GOT3 (cell line): ENCODE measurements around the gene BRICD5.

Experiments
- DNase-seq: peaks from one replicate; lab custom pipeline; 2025; ENCODE audit warnings: mixed read lengths; lab: John Stamatoyannopoulos, UW

BRICD5 gene

GRCh38 chr16:2180962-2181923 is 29.4 kb downstream of the BRICD5 start:
- DNase-seq: no peak

GRCh38 chr16:2180461-2180860 is 30.2 kb downstream of the BRICD5 start:
- DNase-seq: no peak

- DNase-seq: no peak
Observed at GRCh38 chr16:2179576-2179975, 31.1 kb downstream of the BRICD5 start.

- DNase-seq: no peak
Observed at GRCh38 chr16:2179107-2179501, 31.6 kb downstream of the BRICD5 start.

- no peak for DNase-seq
Observed at GRCh38 chr16:2178321-2179106, 32.1 kb downstream of the BRICD5 start.

GRCh38 chr16:2177561-2177960 is 33.1 kb downstream of the BRICD5 start:
- no peak for DNase-seq

- no peak for DNase-seq
Observed at GRCh38 chr16:2177101-2177500, 33.6 kb downstream of the BRICD5 start.

- no peak for DNase-seq
Observed at GRCh38 chr16:2176047-2176446, 34.6 kb downstream of the BRICD5 start.

GRCh38 chr16:2175454-2175853 is 35.2 kb downstream of the BRICD5 start:
- DNase-seq: no peak

- no peak for DNase-seq
Observed at GRCh38 chr16:2174396-2175131, 36.1 kb downstream of the BRICD5 start.

GRCh38 chr16:2173916-2174315 is 36.7 kb downstream of the BRICD5 start:
- no peak for DNase-seq

- no peak for DNase-seq
Observed at GRCh38 chr16:2173366-2173765, 37.3 kb downstream of the BRICD5 start.

- no peak for DNase-seq
Observed at GRCh38 chr16:2172688-2173335, 37.9 kb downstream of the BRICD5 start.

GRCh38 chr16:2171601-2172178 is 39.0 kb downstream of the BRICD5 start:
- no peak for DNase-seq

- no peak for DNase-seq
Observed at GRCh38 chr16:2170587-2171435, 39.9 kb downstream of the BRICD5 start.

- no peak for DNase-seq
Observed at GRCh38 chr16:2170080-2170479, 40.6 kb downstream of the BRICD5 start.

- DNase-seq: no peak
Observed at GRCh38 chr16:2167068-2167638, 43.5 kb downstream of the BRICD5 start.

- no peak for DNase-seq
Observed at GRCh38 chr16:2166263-2167067, 44.2 kb downstream of the BRICD5 start.

GRCh38 chr16:2165861-2166260 is 44.8 kb downstream of the BRICD5 start:
- DNase-seq: no peak
